T-helper 2 cell treated with Interferon-gamma antibody and Interleukin-4, amounts not matched to agents 100 ng/mL and 5 ng/mL, for 36 hours (primary cell): Measurements from ENCODE around the gene PPM1M. TPM values are rescaled to one million over a fixed set of nuclear protein-coding genes. Genes with fewer than 3 reads are reported as not detected.

Experiments
- intact Hi-C: fragments of 100-400 bp; cut with micrococcal nuclease; formaldehyde crosslinking; loops from one replicate; pipeline ENCODE4 v1.15.1; 2023
- total RNA-seq: library from RNA; stranded (reverse); gene quantifications from 2 replicates; pipeline ENCODE4 v1.2.3, GENCODE V29; 2022

PPM1M gene
- total RNA-seq, result 59.5 and 60.2 TPM in 2 replicates

DNA sequence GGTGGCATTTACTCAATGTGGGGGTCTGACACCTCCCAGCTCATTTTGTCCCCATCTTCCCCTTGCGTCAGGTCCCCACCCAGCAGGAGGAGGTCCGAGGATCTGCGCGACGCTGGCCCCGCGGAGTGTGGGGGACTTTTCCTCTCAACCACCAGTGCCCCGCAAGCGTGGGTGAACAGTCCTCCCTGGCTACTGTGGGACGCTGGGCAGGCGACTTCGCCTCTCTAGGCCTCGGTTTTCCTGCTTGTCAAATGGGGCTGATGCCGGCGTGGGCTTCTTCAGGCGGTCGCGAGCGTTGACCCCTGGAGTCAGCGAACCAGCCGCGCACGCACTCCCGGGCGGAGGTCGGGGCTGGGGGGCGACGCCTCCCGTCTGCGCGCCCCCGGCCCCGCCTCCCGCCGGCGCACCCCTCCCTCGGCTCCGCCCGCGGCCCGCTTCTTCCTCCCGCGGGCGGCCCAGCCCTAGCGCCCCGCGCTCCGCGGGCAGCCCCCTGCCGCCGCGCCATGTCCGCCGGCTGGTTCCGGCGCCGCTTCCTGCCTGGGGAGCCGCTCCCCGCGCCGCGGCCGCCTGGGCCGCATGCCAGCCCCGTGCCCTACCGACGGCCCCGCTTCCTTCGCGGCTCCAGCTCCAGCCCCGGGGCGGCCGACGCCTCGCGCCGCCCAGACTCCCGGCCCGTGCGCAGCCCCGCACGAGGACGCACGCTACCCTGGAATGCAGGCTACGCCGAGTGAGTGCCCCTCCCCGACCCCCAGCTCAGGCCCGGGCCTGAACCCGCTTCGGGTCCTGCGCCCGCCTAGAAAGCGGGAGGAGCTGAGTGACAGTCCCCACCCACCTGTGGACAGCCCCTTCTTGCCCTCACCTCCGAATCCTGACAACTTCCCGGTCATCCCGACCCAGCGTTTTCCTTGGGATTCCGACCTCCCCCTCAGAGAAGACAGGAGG, at the start of gene PPM1M:
Gene PPM1M (plus strand): TSS at position 438 of the 942 bp plus-strand sequence. CDS start 66 bp downstream, at position 504.
- intact Hi-C loops, result no loop called here

- intact Hi-C loops, result no loop called here
Measured at GRCh38 chr3:52195823-52196331, 49.7 kb upstream of the PPM1M start.

GRCh38 chr3:52196977-52197376, 48.6 kb upstream of the PPM1M start:
- intact Hi-C loops, result no loop called here

DNA sequence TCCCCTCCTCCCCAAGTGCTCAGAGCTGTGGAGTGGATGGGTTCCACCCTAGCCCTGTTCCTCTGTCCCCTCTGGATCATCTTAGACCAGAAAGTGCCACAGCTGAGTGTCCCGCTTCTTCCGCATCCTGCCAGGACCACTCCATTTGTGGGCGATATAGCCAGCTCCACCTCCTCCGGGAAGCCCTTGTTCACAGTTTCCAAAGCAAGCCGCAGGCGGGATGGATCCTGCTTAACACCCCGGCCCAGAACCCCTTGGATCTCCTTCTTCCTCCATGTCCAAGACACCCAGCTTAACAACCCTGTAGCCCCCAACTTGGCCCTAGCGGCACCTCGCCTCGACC, 48.1 kb upstream of the PPM1M start:
- intact Hi-C loops, result no loop called here

DNA sequence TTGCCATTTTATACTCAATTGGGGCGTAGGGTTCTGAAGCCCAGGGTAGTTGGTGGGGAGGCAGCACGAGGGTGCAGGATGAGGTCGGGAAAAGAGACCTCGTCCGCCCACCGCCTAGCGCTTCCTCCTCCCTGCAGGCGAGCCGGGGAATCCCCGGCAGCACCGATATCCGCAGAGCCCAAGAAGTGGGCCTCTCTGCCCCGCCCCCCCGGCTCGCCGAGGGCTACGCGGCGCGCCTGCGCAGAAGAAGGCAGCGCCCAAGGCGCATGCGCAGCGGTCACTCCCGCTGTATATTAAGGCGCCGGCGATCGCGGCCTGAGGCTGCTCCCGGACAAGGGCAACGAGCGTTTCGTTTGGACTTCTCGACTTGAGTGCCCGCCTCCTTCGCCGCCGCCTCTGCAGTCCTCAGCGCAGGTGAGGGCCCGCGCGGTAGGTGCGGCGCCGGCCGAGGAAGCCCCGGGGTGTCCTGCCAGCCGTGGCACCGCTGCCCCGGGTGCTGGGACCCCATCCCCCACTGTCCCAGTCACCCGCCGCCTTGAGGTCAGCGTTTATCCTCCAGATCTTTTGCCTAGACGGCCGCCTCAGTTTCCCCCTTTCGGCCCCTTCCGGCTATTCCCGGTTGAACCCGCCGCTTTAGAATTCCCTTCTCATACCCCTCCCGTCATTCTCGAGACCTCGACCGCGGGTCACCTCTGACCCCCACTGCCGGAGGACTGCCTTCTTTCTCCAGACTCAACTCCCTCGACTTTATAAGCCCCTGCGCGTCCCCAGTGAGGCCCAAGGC, 47.5 kb upstream of the PPM1M start, which contains the start of gene ALAS1:
Gene ALAS1 (plus strand): TSS at position 319 of the 784 bp plus-strand sequence. CDS start 1,082 bp downstream, outside the sequence.
- intact Hi-C loops, result loop anchor here (1.0 to 2.0 kb wide), 3 partner anchors 22 to 257 kb away; partner anchors contain the start of genes POC1A and RRP9

- intact Hi-C loops, result loop anchor here (1.0 to 2.0 kb wide), 3 partner anchors 21 to 258 kb away; partner anchors contain the start of genes POC1A and RRP9
Measured at GRCh38 chr3:52198643-52199608, 46.6 kb upstream of the PPM1M start.

DNA sequence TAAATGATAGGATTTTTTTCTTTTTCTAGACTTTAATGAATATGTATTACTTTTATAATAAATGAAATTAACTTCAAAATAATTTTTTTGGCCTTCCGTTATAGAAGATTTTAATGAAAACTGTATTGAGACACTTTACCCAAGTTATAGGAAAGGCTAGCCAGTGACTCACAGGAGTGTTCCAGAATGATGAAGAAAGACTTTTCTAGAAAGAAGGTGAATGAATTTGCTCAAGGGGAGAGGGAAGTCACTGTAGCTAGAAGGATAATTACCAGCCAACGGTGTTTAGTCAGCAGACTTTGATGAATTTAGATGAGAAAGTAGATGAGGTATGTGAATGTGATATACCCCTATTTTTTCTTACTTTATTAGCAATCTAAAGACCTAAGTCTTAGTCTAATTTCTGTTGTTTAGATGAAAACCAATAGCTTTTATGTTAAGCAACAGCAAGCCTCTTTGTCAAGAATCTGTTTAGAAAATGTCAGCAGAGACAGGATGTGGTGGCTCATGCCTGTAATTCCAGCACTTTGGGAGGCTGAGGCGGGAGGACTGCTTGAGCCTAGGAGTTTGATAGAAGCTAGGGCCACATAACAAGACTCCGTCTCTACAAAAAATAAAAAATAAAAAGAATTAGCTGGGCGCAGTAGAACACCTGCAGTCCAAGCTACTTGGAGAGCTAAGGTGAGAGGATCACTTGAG, 44.4 kb upstream of the PPM1M start:
- intact Hi-C loops, result no loop called here

DNA sequence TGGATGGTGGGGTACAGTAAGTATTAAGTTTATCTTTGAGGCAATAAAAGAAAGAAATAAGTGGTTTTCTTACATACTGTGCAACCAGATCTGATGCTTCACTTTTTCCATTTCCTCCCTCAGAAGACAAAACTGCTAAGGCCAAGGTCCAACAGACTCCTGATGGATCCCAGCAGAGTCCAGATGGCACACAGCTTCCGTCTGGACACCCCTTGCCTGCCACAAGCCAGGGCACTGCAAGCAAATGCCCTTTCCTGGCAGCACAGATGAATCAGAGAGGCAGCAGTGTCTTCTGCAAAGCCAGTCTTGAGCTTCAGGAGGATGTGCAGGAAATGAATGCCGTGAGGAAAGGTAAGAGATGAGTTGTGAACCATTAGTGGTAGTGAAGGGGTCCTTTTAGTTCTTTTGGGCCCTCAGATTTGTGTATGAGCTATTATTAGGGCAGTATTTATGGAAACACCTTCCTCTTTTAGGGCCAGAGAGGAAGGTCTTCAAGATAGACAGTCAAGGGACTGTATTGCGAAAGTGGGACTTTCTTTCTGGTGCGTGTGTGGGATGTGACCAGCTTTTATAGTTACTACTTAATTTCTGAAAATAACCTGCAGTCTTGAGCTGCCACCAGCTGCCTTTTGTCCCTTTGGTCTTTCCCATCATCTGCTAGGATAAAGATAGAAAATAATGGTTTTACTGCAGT, 43.0 kb upstream of the PPM1M start:
- intact Hi-C loops, result no loop called here

- intact Hi-C loops, result no loop called here
Measured at GRCh38 chr3:52203701-52204100, 41.9 kb upstream of the PPM1M start.

GRCh38 chr3:52204337-52205073, 41.1 kb upstream of the PPM1M start:
- intact Hi-C loops, result no loop called here

- intact Hi-C loops, result no loop called here
Measured at GRCh38 chr3:52205727-52206372, 39.7 kb upstream of the PPM1M start.

DNA sequence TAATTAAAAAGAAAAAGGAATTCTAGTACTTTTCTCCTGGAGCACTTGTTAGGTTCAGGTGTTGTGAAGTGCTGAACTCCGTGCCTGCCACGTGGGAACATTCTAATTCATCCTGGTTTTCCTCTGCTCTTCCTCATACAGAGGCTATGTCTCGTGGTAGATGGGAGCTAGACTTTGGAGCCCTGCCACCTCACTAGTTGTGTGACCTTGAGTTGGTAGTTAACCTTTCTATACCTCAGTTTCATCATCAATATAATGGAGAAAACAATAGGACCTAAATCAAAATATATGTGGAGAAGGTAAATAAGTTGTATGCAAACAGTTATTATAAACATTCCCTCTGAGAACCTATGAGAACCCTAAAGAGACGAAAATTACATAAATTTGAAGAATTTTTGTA, 37.0 kb upstream of the PPM1M start:
- intact Hi-C loops, result no loop called here

GRCh38 chr3:52210037-52210436, 35.5 kb upstream of the PPM1M start:
- intact Hi-C loops, result no loop called here

DNA sequence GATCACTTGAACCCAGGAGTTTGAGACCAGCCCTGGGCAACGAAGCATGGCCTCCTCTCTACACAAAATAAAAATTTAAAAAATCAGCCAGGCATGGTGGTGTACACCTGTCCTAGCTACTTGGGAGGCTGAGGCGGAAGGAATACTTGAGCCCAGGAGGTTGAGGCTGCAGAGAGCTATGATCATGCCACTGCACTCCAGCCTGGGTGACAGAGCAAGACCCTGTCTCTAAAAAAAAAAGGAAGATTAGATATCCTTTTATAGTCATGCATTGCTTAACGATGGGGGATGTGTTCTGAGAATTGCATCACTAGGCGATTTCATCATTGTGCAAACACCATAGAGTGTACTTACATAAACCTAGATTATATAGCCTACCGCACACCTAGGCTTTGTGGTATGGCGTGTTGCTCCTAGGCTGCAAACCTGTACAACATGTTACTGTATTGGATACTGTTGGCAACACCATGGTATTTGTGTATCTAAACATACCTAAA, 35.0 kb upstream of the PPM1M start:
- intact Hi-C loops, result no loop called here

DNA sequence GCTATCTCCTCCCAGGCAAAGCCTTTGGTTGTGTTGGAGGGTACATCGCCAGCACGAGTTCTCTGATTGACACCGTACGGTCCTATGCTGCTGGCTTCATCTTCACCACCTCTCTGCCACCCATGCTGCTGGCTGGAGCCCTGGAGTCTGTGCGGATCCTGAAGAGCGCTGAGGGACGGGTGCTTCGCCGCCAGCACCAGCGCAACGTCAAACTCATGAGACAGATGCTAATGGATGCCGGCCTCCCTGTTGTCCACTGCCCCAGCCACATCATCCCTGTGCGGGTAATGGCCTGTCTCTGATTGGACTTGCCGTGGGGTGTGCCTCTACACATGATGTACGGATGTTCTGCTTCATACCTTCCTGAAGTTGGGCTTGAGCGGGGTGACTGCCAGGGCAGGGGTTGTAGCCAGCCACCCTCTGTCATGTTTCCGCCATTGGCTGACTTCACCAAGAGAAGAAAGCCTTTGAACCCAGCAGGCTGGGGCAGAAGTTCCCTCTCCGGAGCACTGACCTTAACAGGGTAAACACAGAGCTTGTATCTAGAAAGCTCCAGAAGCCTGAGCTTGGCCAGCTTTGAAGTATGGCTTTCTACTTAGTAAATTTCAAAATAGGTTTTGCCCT, 34.2 kb upstream of the PPM1M start:
- intact Hi-C loops, result no loop called here

- intact Hi-C loops, result no loop called here
Measured at GRCh38 chr3:52213005-52213404, 32.6 kb upstream of the PPM1M start.

GRCh38 chr3:52213901-52214300, 31.7 kb upstream of the PPM1M start:
- intact Hi-C loops, result no loop called here

DNA sequence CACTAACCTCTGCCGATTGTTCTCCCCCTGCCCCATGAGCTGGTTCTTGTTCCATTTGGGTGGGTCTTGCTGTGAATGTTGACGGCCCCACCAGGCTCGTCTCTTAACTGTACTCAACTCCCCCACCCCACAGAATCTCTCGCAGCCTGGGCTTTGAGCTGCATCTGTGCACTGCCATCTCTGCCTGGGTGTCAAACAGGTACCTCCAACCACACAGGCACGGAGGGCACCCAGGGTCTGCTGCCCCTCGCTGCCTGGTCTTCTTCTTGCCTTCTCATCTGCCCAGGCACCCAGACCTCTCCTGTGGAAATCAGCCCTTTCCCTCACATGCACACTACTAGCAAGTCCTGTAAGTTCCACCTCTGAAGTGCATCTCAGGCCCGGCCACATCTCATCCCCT, 30.2 kb upstream of the PPM1M start:
- intact Hi-C loops, result no loop called here
